CD14-positive monocyte (primary cell): ENCODE results near the gene TLR4. TPM values are rescaled to one million over a fixed set of nuclear protein-coding genes. Genes with fewer than 3 reads are reported as not detected.

Source experiments
- DNase-seq, 3 donors: peaks; one replicate each; pipeline ENCODE4 v3.0.0-alpha.2; 2011 to 2022
- H2AFZ ChIP-seq: 2 replicates; pipeline ENCODE4 v1.6.0; 2012; ENCODE audit warnings: mild to moderate bottlenecking, low read depth, low read length, inconsistent platforms; ENCODE audit not compliant: insufficient read depth, poor library complexity, severe bottlenecking
- H3K27ac ChIP-seq, 2 donors: 1 replicate in 1 of 2; 2 replicates in 1 of 2; pipeline ENCODE4 v1.5.1; 2012 to 2013; ENCODE audit warnings: low read length in 2 of 2, control low read depth in 1 of 2, inconsistent platforms in 1 of 2, low read depth in 1 of 2, mild to moderate bottlenecking in 1 of 2
- H3K27me3 ChIP-seq, 2 donors: one replicate each; pipeline versions ENCODE4 v1.6.0 to v1.6.1; 2011 to 2013; ENCODE audit warnings: low read length in 2 of 2; ENCODE audit not compliant: control insufficient read depth in 2 of 2, insufficient read depth in 2 of 2
- H3K36me3 ChIP-seq, 2 donors: replicated peaks in 1 of 2; 1 replicate in 1 of 2; 2 replicates in 1 of 2; pipeline versions ENCODE4 v1.5.1 to v1.6.1; 2012 to 2013; ENCODE audit warnings: low read length in 2 of 2, control low read depth in 1 of 2, inconsistent platforms in 1 of 2, mild to moderate bottlenecking in 1 of 2; ENCODE audit not compliant: insufficient read depth in 2 of 2, control insufficient read depth in 1 of 2
- H3K4me1 ChIP-seq, 2 donors: 1 replicate in 1 of 2; 2 replicates in 1 of 2; pipeline versions ENCODE4 v1.5.1 to v1.6.1; 2012 to 2013; ENCODE audit warnings: low read length in 2 of 2, control low read depth in 1 of 2, inconsistent platforms in 1 of 2, mild to moderate bottlenecking in 1 of 2, moderate library complexity in 1 of 2; ENCODE audit not compliant: insufficient read depth in 2 of 2, control insufficient read depth in 1 of 2
- H3K4me2 ChIP-seq: replicated peaks from 2 replicates; pipeline ENCODE3; 2012; ENCODE audit warnings: low read length, moderate library complexity, mild to moderate bottlenecking; ENCODE audit not compliant: poor library complexity, severe bottlenecking; ENCODE audit errors: extremely low read depth
- H3K4me3 ChIP-seq, 3 experiments: fragments of 200-600 bp in 1 of 3; sonication (generic) in 1 of 3; replicated peaks in 1 of 3; 1 replicate in 2 of 3; 2 replicates in 1 of 3; pipeline ENCODE4 v1.5.1; 2011 to 2013; ENCODE audit warnings: low read length in 3 of 3, mild to moderate bottlenecking in 3 of 3, control low read depth in 2 of 3, low read depth in 2 of 3, inconsistent platforms in 1 of 3, moderate library complexity in 1 of 3
- H3K79me2 ChIP-seq: 2 replicates; pipeline ENCODE4 v1.6.0; 2012; ENCODE audit warnings: mild to moderate bottlenecking, control low read depth, inconsistent platforms, low read length, moderate library complexity; ENCODE audit not compliant: insufficient read depth
- H3K9ac ChIP-seq: 2 replicates; pipeline ENCODE4 v1.6.0; 2017; ENCODE audit warnings: low read length, mild to moderate bottlenecking; ENCODE audit not compliant: insufficient read depth, poor library complexity, severe bottlenecking
- H3K9me3 ChIP-seq, 2 donors: replicated peaks in 1 of 2; 1 replicate in 1 of 2; 2 replicates in 1 of 2; pipeline versions ENCODE4 v1.5.1 to v1.6.1; 2012 to 2013; ENCODE audit warnings: low read length in 2 of 2, control low read depth in 1 of 2; ENCODE audit not compliant: control insufficient read depth in 1 of 2, insufficient read depth in 1 of 2
- H4K20me1 ChIP-seq: 2 replicates; pipeline ENCODE4 v1.6.0; 2012; ENCODE audit warnings: mild to moderate bottlenecking, low read length, control low read depth, moderate library complexity; ENCODE audit not compliant: insufficient read depth
- H3K27ac Mint-ChIP-seq, 7 donors: one replicate each; pipeline ENCODE4 v1.8.0; 2020; ENCODE audit warnings: mild to moderate bottlenecking in 7 of 7, mixed read lengths in 7 of 7, moderate library complexity in 6 of 7, inconsistent platforms in 2 of 7
- H3K27me3 Mint-ChIP-seq, 3 donors: one replicate each; pipeline ENCODE4 v1.8.0; 2021 to 2022; ENCODE audit warnings: low read depth in 3 of 3, mild to moderate bottlenecking in 3 of 3, mixed read lengths in 3 of 3, moderate library complexity in 3 of 3, inconsistent platforms in 1 of 3
- H3K36me3 Mint-ChIP-seq, 2 donors: one replicate each; pipeline ENCODE4 v1.8.0; 2020; ENCODE audit warnings: mixed read lengths in 2 of 2, inconsistent platforms in 1 of 2, mild to moderate bottlenecking in 1 of 2
- H3K4me1 Mint-ChIP-seq: one replicate; pipeline ENCODE4 v1.8.0; 2020; ENCODE audit warnings: mild to moderate bottlenecking, mixed read lengths
- H3K4me3 Mint-ChIP-seq, 2 donors: one replicate each; pipeline ENCODE4 v1.8.0; 2020; ENCODE audit warnings: mild to moderate bottlenecking in 2 of 2, mixed read lengths in 2 of 2, moderate library complexity in 1 of 2
- H3K9me3 Mint-ChIP-seq, 7 donors: one replicate each; pipeline ENCODE4 v1.8.0; 2020 to 2022; ENCODE audit warnings: mixed read lengths in 7 of 7, mild to moderate bottlenecking in 6 of 7, moderate library complexity in 6 of 7, inconsistent platforms in 2 of 7
- CTCF ChIP-seq: fragments of 200-600 bp; IDR thresholded peaks from one replicate; pipeline ENCODE4 v1.8.0; 2022; ENCODE audit warnings: antibody characterized with exemption, mild to moderate bottlenecking
- WGBS: methylation state at CpG from one replicate; pipeline ENCODE4 v1.1.5; 2013; ENCODE audit warnings: missing lambda C conversion rate; ENCODE audit not compliant: insufficient coverage; 5-methylcytosine and 5-hydroxymethylcytosine counted together
- intact Hi-C, 2 donors: fragments of 100-400 bp; cut with micrococcal nuclease; formaldehyde crosslinking; loops; one replicate each; pipeline versions ENCODE4 v1.15.0 to v1.15.1; 2023
- polyA plus RNA-seq, 3 donors: library from polyadenylated mRNA; depleted of rRNA in 1 of 3; unstranded in 2 of 3; stranded (reverse) in 1 of 3; fragments of 300-500 nt in 2 of 3; fragments of >200 nt in 1 of 3; fragmentation: Illumina TruSeq in 2 of 3; gene quantifications; 1 replicate in 2 of 3; 2 replicates in 1 of 3; pipeline ENCODE4 v1.2.3, GENCODE V29; 2012 to 2021

TLR4 gene
- polyA plus RNA-seq, 3 donors = 34.0 to 214 (median 174) TPM

- Histone ChIP-seq H3K36me3 (peaks cover 5 to 14% of the 10 kb centered on the region in 2 donors), H3K4me3 (peak overlapping the region in 2 of 3 experiments; percentile 25 to 90), H3K9me3 (no peaks in the 10 kb centered on the region), H3K9ac (peak overlapping the region; percentile 29), H3K27me3 (no peaks in the 10 kb centered on the region), H4K20me1 (peaks cover 42% of the 10 kb centered on the region), H3K79me2 (peaks cover 44% of the 10 kb centered on the region), H3K4me2 (peak overlapping the region; percentile 96), H3K27ac (peak overlapping the region in 1 of 2 donors; percentile 94), H2AFZ (no peak overlapping the region), H3K4me1 (peaks cover 41 to 52% of the 10 kb centered on the region in 2 donors)
- intact Hi-C loops = loop anchor here in 1 of 2 donors (10.0 kb wide), 1 partner anchor 81 kb away; no protein-coding TSS in a partner anchor
- peaks cover 26 to 30% of the 10 kb centered on the region in 2 donors for H3K36me3 Mint-ChIP-seq
- peak overlapping the region; percentile 95 to 98 (median 98) for H3K27ac Mint-ChIP-seq
- WGBS = no CpG with 5 or more reads among the region's 3 CpGs
- peaks cover 54% of the 10 kb centered on the region for H3K4me1 Mint-ChIP-seq
- peaks cover 0 to 2% (median 0%) of the 10 kb centered on the region in 7 donors for H3K9me3 Mint-ChIP-seq
- DNase-seq = peak in 2 of 3 donors; percentile 63 to 69
- no peak for TF ChIP-seq CTCF
- H3K4me3 Mint-ChIP-seq = peak overlapping the region; percentile 72 to 96
- no peaks in the 10 kb centered on the region for H3K27me3 Mint-ChIP-seq
Observed at GRCh38 chr9:117703537-117703936, 666 bp upstream of the TLR4 start.

- Mint-ChIP-seq H3K36me3 (peaks cover 37 to 39% of the 10 kb centered on the region in 2 donors), H3K27me3 (no peaks in the 10 kb centered on the region), H3K9me3 (no peaks in the 10 kb centered on the region), H3K4me3 (peak overlapping the region; percentile 96 to 99), H3K4me1 (peaks cover 63% of the 10 kb centered on the region), H3K27ac (peak overlapping the region; percentile 95 to 98 (median 98))
- Histone ChIP-seq H3K9ac (peak overlapping the region; percentile 66), H4K20me1 (peaks cover 52% of the 10 kb centered on the region), H3K36me3 (peaks cover 14 to 25% of the 10 kb centered on the region in 2 donors), H3K4me2 (peak overlapping the region; percentile 96), H3K4me3 (peak overlapping the region; percentile 81 to 90 (median 87)), H3K4me1 (peaks cover 51 to 61% of the 10 kb centered on the region in 2 donors), H3K79me2 (peaks cover 55% of the 10 kb centered on the region), H3K27me3 (no peaks in the 10 kb centered on the region), H3K27ac (peak overlapping the region; percentile 94 to 95), H3K9me3 (no peaks in the 10 kb centered on the region), H2AFZ (no peak overlapping the region)
- no peak for DNase-seq
- intact Hi-C loops = loop anchor here (2.0 to 10.0 kb wide), 3 partner anchors 14 to 80 kb away; no protein-coding TSS in a partner anchor
- no CpG with 5 or more reads among the region's 1 CpG for WGBS
- TF ChIP-seq CTCF = no peak
Observed at GRCh38 chr9:117704597-117704996, 394 bp downstream of the TLR4 start.
